ENCODE results near the gene MUCL3.

GRCh38 chr6:30926644-30927043 is 14.1 kb upstream of the MUCL3 start:
- TF ChIP-seq, protein P1, sequence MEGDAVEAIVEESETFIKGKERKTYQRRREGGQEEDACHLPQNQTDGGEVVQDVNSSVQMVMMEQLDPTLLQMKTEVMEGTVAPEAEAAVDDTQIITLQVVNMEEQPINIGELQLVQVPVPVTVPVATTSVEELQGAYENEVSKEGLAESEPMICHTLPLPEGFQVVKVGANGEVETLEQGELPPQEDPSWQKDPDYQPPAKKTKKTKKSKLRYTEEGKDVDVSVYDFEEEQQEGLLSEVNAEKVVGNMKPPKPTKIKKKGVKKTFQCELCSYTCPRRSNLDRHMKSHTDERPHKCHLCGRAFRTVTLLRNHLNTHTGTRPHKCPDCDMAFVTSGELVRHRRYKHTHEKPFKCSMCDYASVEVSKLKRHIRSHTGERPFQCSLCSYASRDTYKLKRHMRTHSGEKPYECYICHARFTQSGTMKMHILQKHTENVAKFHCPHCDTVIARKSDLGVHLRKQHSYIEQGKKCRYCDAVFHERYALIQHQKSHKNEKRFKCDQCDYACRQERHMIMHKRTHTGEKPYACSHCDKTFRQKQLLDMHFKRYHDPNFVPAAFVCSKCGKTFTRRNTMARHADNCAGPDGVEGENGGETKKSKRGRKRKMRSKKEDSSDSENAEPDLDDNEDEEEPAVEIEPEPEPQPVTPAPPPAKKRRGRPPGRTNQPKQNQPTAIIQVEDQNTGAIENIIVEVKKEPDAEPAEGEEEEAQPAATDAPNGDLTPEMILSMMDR (IDR thresholded peaks at IDR 0.05; ENCODE audit: low read length) = no peak
- no peak for TF ChIP-seq EZH2 (IDR thresholded peaks at IDR 0.05; ENCODE audit: borderline replicate concordance, low read length)
